Right lobe of liver (tissue), 6 donors: Measurements from ENCODE around the gene ZCCHC17. TPM values are rescaled to one million over a fixed set of nuclear protein-coding genes. Genes with fewer than 3 reads are reported as not detected.
"Not testable (repeated sequence)": the region's sequence is repeated elsewhere in the genome, so short reads cannot be mapped to it uniquely, and the experiment has no call there.

Source experiments
- ATAC-seq, 4 donors: fragments of 200-7000 bp; cut with Tn5 transposase; one replicate each; pipeline ENCODE4 v1.9.1; 2020; ENCODE audit warnings: mild to moderate bottlenecking in 4 of 4, moderate library complexity in 4 of 4
- DNase-seq, 3 donors: peaks; one replicate each; pipeline ENCODE4 v3.0.0-alpha.2; 2020
- H3K27ac ChIP-seq, 3 donors: fragments of 200-600 bp; one replicate each; pipeline ENCODE4 v1.8.0; 2022
- H3K27me3 ChIP-seq, 2 donors: fragments of 200-600 bp; one replicate each; pipeline ENCODE4 v1.8.0; 2022
- H3K36me3 ChIP-seq, 4 donors: fragments of 200-600 bp; sonication (generic) in 1 of 4; one replicate each; pipeline versions ENCODE4 v1.5.1 to v1.8.0; 2017 to 2022; ENCODE audit warnings: control low read depth in 1 of 4
- H3K4me1 ChIP-seq, 4 donors: fragments of 200-600 bp; sonication (generic) in 1 of 4; one replicate each; pipeline versions ENCODE4 v1.5.1 to v1.8.0; 2017 to 2022; ENCODE audit warnings: control low read depth in 1 of 4
- H3K4me3 ChIP-seq, 3 donors: fragments of 200-600 bp; one replicate each; pipeline ENCODE4 v1.8.0; 2022
- H3K9me3 ChIP-seq, 4 donors: fragments of 200-600 bp; sonication (generic) in 1 of 4; one replicate each; pipeline versions ENCODE4 v1.5.1 to v1.8.0; 2017 to 2022; ENCODE audit warnings: control low read depth in 1 of 4
- POLR2A ChIP-seq: fragments of 450-650 bp; IDR thresholded peaks from one replicate; pipeline ENCODE4 v1.6.1; 2017; ENCODE audit warnings: antibody characterized with exemption, mild to moderate bottlenecking
- WGBS: methylation state at CpG from one replicate; pipeline ENCODE4 v1.1.6; 2018; ENCODE audit warnings: low coverage, low lambda C conversion rate; ENCODE audit not compliant: insufficient coverage; ENCODE audit errors: missing lambda C conversion rate; 5-methylcytosine and 5-hydroxymethylcytosine counted together
- intact Hi-C, 2 donors: fragments of 100-400 bp; cut with DNase I; formaldehyde crosslinking; loops; one replicate each; pipeline versions ENCODE4 v1.11.2 to v1.14.1; 2022
- total RNA-seq, 6 experiments: library from RNA; depleted of rRNA in 2 of 6; stranded (reverse); fragments of >200 nt in 2 of 6; fragmentation: NEBNext Ultra II Directional in 3 of 6; extraction: Animal tissue kit (Norgen Biotek cat#: 25700) in 3 of 6; gene quantifications; one replicate each; pipeline versions ENCODE4 v1.1.0 to v1.2.4, GENCODE V29; 2016 to 2023
- TF ChIP-seq, protein P1 (sequence below), 4 donors: fragments of 200-600 bp in 3 of 4; fragments of 450-650 bp in 1 of 4; IDR thresholded peaks; one replicate each; pipeline versions ENCODE4 v1.5.1 to v1.8.0; 2016 to 2022; ENCODE audit warnings: antibody characterized with exemption in 4 of 4, mild to moderate bottlenecking in 2 of 4
- donor health status: DM: no; HTN: yes; CAD: no.
- donor health status: DM: no; HTN: no; CAD: no.
- donor health status: DM: no; HTN: no; CAD: no.
- donor health status: DM: no; HTN: yes; CAD: no.
- donor health status: DM: no; HTN: yes; CAD: no.

Gene ZCCHC17
- total RNA-seq, 6 experiments from 2014 or later: 6.3 to 9.9 (median 7.3) TPM

DNA sequence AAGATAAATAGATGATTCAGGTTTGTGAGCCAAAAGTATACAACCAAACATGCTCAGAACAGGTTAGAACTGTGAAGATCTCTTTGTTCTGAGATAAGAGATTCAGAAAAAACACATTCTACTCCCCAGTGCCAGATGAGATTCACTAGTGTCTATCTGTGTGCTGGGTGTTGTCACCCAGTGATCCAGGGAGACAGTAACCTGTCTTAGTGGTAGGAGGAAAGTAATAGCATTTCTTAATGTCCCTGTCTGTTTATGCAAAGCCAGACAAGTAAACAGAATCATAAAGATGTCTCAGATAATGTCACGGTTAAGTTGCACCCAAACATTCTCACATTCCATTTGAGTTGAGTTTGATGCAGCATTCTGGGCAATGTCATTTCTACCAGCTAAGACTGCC is 38.3 kb upstream of the ZCCHC17 start:
- TF ChIP-seq, protein P1, sequence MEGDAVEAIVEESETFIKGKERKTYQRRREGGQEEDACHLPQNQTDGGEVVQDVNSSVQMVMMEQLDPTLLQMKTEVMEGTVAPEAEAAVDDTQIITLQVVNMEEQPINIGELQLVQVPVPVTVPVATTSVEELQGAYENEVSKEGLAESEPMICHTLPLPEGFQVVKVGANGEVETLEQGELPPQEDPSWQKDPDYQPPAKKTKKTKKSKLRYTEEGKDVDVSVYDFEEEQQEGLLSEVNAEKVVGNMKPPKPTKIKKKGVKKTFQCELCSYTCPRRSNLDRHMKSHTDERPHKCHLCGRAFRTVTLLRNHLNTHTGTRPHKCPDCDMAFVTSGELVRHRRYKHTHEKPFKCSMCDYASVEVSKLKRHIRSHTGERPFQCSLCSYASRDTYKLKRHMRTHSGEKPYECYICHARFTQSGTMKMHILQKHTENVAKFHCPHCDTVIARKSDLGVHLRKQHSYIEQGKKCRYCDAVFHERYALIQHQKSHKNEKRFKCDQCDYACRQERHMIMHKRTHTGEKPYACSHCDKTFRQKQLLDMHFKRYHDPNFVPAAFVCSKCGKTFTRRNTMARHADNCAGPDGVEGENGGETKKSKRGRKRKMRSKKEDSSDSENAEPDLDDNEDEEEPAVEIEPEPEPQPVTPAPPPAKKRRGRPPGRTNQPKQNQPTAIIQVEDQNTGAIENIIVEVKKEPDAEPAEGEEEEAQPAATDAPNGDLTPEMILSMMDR (IDR thresholded peaks at IDR 0.05): no peak
- no peak for TF ChIP-seq POLR2A
- no CpG with 5 or more reads among the region's 1 CpG for WGBS
- H3K36me3 ChIP-seq: peaks cover 0 to 42% (median 19%) of the 10 kb centered on the region in 4 donors
- no peaks in the 10 kb centered on the region for H3K9me3 ChIP-seq
- DNase-seq (no peak), ATAC-seq (no peak)
- no peak overlapping the region for H3K4me3 ChIP-seq
- intact Hi-C loops: no loop called here
- no peak overlapping the region for H3K27ac ChIP-seq
- H3K27me3 ChIP-seq: no peaks in the 10 kb centered on the region
- H3K4me1 ChIP-seq: no peaks in the 10 kb centered on the region

DNA sequence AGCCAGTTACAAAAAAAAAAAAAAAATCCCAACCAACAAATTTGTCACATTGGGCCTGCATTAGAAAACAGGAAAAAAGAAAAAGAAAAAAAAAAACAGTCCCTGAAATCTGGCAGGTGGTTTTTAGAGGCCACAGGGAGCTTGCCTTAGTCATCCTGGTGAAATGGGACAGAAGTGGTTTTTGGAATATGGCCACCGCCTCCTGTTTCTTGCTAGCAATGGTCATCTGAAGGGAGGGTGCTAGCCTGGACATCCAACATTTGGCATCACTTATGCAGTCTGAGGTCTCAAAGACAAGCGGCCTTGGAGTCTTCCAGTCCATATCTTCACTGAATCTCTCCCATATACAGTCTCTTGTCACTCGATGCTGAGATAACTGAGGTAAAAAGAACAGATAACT is 37.1 kb upstream of the ZCCHC17 start:
- intact Hi-C loops: no loop called here
- H3K36me3 ChIP-seq: peaks cover 0 to 42% (median 19%) of the 10 kb centered on the region in 4 donors
- no peaks in the 10 kb centered on the region for H3K9me3 ChIP-seq
- no peak for TF ChIP-seq POLR2A
- TF ChIP-seq, protein P1 (IDR thresholded peaks at IDR 0.05): no peak
- no peaks in the 10 kb centered on the region for H3K27me3 ChIP-seq
- 74% methylated on average over 3 of the region's 3 CpGs for WGBS
- H3K4me3 ChIP-seq: no peak overlapping the region
- H3K27ac ChIP-seq: no peak overlapping the region
- no peak for DNase-seq
- no peak for ATAC-seq
- no peaks in the 10 kb centered on the region for H3K4me1 ChIP-seq

DNA sequence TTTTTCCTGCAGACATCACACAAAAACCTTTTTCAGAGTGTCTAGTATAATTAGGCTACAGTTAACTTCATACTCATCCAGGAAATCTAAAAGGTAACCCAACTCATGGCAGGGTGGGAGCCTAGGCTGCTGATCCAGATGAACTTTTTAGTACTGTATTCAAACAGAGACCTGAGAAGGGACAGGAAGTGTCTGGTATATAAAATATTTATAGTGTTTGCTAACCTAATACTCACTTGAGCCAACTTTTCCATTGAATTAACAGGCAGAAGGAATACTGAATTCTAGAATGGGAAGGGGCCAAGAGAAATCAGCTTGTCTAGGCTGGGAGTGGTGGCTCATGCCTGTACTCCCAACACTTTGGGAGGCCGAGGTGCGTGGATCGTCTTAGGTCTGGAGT is 34.9 kb upstream of the ZCCHC17 start:
- 100% methylated on average over 3 of the region's 3 CpGs for WGBS
- no peak for DNase-seq
- H3K4me1 ChIP-seq: peaks cover 0 to 5% (median 2%) of the 10 kb centered on the region in 4 donors
- no peaks in the 10 kb centered on the region for H3K27me3 ChIP-seq
- no peak for ATAC-seq
- H3K27ac ChIP-seq: no peak overlapping the region
- no peak overlapping the region for H3K4me3 ChIP-seq
- intact Hi-C loops: no loop called here
- no peaks in the 10 kb centered on the region for H3K9me3 ChIP-seq
- TF ChIP-seq, protein P1 (IDR thresholded peaks at IDR 0.05): no peak
- TF ChIP-seq POLR2A: no peak
- peaks cover 0 to 42% (median 22%) of the 10 kb centered on the region in 4 donors for H3K36me3 ChIP-seq

DNA sequence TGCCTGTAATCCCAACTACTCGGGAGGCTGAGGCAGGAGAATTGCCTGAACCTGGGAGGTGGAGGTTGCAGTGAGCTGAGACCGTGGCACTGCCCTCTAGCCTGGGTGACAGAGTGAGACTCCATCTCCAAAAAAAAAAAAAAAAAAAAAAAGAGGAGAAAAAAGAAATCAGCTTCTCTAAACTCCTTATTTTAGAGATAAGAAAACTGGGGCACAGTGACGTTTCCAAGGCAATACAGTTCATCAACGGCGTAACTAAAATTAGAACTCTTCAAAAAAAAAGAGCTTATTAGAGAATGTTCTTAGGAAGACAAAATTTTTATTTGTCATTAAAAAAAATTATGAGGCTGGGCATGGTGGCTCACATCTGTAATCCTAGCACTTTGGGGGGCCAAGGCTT is 34.4 kb upstream of the ZCCHC17 start:
- 89% methylated on average over 5 of the region's 5 CpGs for WGBS
- intact Hi-C loops, H3K4me1 ChIP-seq, H3K9me3 ChIP-seq, ATAC-seq, H3K27me3 ChIP-seq, H3K4me3 ChIP-seq, H3K27ac ChIP-seq, DNase-seq: not testable (repeated sequence)
- peaks cover 0 to 42% (median 26%) of the 10 kb centered on the region in 4 donors for H3K36me3 ChIP-seq

DNA sequence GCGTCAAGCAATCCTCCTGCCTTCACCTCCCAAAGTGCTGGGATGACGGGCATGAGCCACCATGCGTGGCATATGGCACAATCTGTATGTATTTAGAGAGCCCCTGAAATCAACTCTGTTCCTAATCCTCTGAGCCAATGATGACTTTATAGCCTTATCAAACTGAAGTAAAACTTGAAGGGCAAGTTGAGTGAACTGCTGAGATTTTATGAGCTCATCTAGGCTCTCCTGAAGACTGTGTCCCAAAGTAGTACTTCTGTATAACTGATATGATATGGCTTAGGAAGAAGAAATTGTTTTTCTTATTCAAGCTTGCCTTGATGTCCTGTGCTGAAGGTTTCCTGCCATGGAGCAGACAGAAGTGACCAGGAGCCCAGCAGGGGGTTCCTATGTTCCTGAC is 33.4 kb upstream of the ZCCHC17 start:
- ATAC-seq (no peak), DNase-seq (no peak)
- Histone ChIP-seq H3K27me3 (no peaks in the 10 kb centered on the region), H3K9me3 (no peaks in the 10 kb centered on the region), H3K4me3 (no peak overlapping the region), H3K36me3 (peaks cover 0 to 41% (median 28%) of the 10 kb centered on the region in 4 donors), H3K4me1 (peaks cover 0 to 5% (median 2%) of the 10 kb centered on the region in 4 donors), H3K27ac (no peak overlapping the region)
- WGBS: 100% methylated on average over 3 of the region's 3 CpGs
- intact Hi-C loops: no loop called here
- no peak for TF ChIP-seq POLR2A
- TF ChIP-seq, protein P1 (IDR thresholded peaks at IDR 0.05): no peak
